NCI-H146 (cell line): ENCODE data around the gene HOTAIR.

Experiments
- DNase-seq: peaks from one replicate; lab custom pipeline; 2025; lab: John Stamatoyannopoulos, UW

The HOTAIR gene

GRCh38 chr12:53948650-53949593 is 25.8 kb downstream of the HOTAIR start:
- DNase-seq = no peak

GRCh38 chr12:53947743-53948142 is 27.0 kb downstream of the HOTAIR start:
- DNase-seq = no peak

GRCh38 chr12:53944907-53945847 is 29.6 kb downstream of the HOTAIR start:
- DNase-seq = no peak

- no peak for DNase-seq
Measured at GRCh38 chr12:53944209-53944608, 30.5 kb downstream of the HOTAIR start.

- no peak for DNase-seq
Measured at GRCh38 chr12:53942467-53942997, 32.2 kb downstream of the HOTAIR start.

- DNase-seq = no peak
Measured at GRCh38 chr12:53941750-53942149, 33.0 kb downstream of the HOTAIR start.

- DNase-seq = no peak
Measured at GRCh38 chr12:53941187-53941586, 33.6 kb downstream of the HOTAIR start.

GRCh38 chr12:53940443-53941014 is 34.2 kb downstream of the HOTAIR start:
- no peak for DNase-seq

GRCh38 chr12:53939141-53940108 is 35.3 kb downstream of the HOTAIR start:
- no peak for DNase-seq

- peak; percentile 21 for DNase-seq
Measured at GRCh38 chr12:53938326-53939140, 36.2 kb downstream of the HOTAIR start, which contains the start of gene HOXC13. HOXC13 (plus strand) TSS chr12:53938831; CDS start chr12:53938907, 76 bp downstream.

- DNase-seq = no peak
Measured at GRCh38 chr12:53937596-53938325, 37.0 kb downstream of the HOTAIR start.

- DNase-seq = no peak
Measured at GRCh38 chr12:53937099-53937498, 37.7 kb downstream of the HOTAIR start.

- no peak for DNase-seq
Measured at GRCh38 chr12:53935383-53936341, 39.1 kb downstream of the HOTAIR start.

GRCh38 chr12:53932915-53933314 is 41.8 kb downstream of the HOTAIR start:
- no peak for DNase-seq

GRCh38 chr12:53931844-53932581 is 42.7 kb downstream of the HOTAIR start:
- no peak for DNase-seq

- no peak for DNase-seq
Measured at GRCh38 chr12:53930591-53931255, 44.0 kb downstream of the HOTAIR start.

GRCh38 chr12:53929527-53929926 is 45.2 kb downstream of the HOTAIR start:
- DNase-seq = no peak
